DLD1 (cell line): ENCODE results near the gene HHIP.
"Not testable (repeated sequence)": the region's sequence is repeated elsewhere in the genome, so short reads cannot be mapped to it uniquely, and the experiment has no call there.

Source experiments
- in situ Hi-C: cut with HindIII; loops from 2 replicates; pipeline ENCODE4 v1.10.0; 2017; ENCODE audit warnings: low sequenced_read_pairs

The HHIP gene

GRCh38 chr4:144748814-144749555 is 103.0 kb downstream of the HHIP start:
- in situ Hi-C loops, result no loop called here

- in situ Hi-C loops, result no loop called here
Measured at GRCh38 chr4:144750348-144750747, 104.4 kb downstream of the HHIP start.

- in situ Hi-C loops, result no loop called here
Measured at GRCh38 chr4:144754562-144755410, 108.8 kb downstream of the HHIP start.

DNA sequence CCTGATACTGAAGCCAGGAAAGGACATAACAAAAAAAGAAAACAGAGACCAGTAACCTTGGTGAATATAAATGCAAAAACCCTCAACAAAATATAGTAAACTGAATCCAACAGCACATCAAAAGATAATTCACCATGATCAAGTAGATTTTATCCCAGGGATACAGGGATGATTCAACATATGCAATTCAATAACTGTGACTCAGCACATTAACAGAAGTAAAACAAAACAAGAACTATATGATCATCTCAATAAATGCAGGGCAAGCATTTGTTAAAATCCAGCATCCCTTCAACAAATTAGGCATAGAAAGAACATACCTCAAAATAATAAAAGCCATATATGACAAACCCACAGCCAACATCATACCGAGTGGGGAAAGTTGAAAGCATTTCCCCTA is 112.0 kb downstream of the HHIP start:
- in situ Hi-C loops, result no loop called here

GRCh38 chr4:144768809-144769208 is 122.9 kb downstream of the HHIP start:
- in situ Hi-C loops, result not testable (repeated sequence)

DNA sequence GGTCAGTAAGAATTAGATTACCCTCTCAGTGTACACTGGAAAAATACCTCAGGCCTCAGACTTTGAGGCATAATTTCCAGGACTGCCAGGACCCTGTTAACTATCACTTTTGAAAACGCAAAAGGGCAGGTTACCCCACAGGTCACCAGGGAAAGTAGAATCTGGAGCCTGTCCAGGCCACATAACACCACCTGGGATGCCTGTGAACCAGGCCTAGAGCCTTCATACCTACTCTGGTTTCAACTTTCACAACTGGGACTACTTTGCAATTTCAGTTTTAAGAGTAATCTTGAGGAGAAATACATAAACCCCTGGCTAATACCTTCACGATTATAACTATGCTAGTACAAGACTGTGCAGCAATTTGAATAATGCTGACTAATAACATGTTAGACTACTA is 132.4 kb downstream of the HHIP start:
- in situ Hi-C loops, result no loop called here

DNA sequence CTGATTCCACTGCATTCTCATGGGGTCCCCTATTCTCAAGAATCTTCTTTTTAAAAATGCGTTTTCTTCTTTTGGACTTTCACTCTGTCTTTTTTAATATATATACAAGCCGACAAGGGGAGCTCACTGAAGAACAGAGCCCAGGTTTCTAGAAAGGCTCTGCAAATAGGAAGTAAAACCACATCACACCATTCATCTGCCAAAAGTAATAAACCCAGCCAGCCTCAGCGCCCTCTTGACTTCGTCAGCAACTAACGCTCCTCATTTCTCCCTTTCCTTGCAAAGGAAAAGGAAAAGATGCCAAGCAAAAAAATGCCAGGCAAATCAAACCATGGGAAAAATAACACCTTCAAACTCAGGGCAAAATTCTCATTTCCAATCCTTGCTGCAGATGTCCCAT is 136.4 kb downstream of the HHIP start:
- in situ Hi-C loops, result no loop called here

GRCh38 chr4:144785961-144786360 is 140.0 kb downstream of the HHIP start:
- in situ Hi-C loops, result no loop called here

- in situ Hi-C loops, result no loop called here
Measured at GRCh38 chr4:144787365-144788258, 141.7 kb downstream of the HHIP start.

DNA sequence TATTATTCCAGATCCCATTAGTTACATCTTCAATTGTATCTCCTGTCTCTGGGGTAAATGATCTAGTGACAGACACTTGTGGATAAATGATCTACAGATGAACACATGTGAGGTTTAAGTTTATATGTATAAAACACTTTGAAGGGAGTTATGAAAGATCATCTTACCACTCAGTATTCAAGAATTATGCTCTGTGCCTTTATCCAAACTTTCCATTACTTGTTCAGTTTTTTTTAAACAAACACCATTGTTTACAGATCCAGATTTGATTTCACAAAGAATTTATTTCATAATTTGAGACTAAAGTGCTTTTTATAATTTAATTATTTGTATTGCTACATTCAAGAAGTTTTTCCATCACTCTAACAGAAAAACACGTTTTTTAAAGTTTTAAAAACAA is 142.5 kb downstream of the HHIP start:
- in situ Hi-C loops, result no loop called here

DNA sequence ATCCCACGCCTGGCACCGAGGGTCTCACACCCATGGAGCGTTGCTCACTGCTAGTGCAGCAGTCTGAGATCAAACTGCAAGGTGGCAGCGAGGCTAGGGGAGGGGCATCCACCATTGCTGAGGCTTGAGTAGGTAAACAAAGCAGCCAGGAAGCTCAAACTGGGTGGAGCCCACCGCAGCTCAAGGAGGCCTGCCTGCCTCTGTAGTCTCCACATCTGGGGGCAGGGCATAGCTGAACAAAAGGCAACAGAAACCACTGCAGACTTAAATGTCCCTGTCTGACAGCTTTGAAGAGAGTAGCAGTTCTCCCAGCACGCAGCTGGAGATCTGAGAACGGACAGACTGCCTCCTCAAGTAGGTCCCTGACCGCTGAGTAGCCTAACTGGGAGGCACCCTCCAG is 146.0 kb downstream of the HHIP start:
- in situ Hi-C loops, result not testable (repeated sequence)
